HepG2 (cell line): ENCODE measurements around the gene GNA15. TPM values are rescaled to one million over a fixed set of nuclear protein-coding genes. Genes with fewer than 3 reads are reported as not detected.

Experiments used
- ATAC-seq: fragments of 200-7000 bp; cut with Tn5 transposase; 3 replicates; pipeline ENCODE4 v1.9.1; 2020; ENCODE audit warnings: mild to moderate bottlenecking, moderate library complexity
- BruUV-seq: library from RNA; stranded (reverse); fragments of 400-500 nt; replicated peaks from 2 replicates; lab custom pipeline; 2021; lab: Mats Ljungman, UMichigan
- CTCF ChIA-PET: fragments of 300-600 bp; formaldehyde crosslinking; extraction: SDS; loops from one replicate; lab custom pipeline; 2021; ENCODE audit warnings: low total read pairs, inconsistent platforms, low intra/inter-chr PET ratio; lab: Yijun Ruan, JAX
- POLR2A ChIA-PET: fragments of 350-600 bp; sonication (Branson Sonifier 250); formaldehyde crosslinking; loops from one replicate; lab custom pipeline; 2020; ENCODE audit warnings: antibody characterized with exemption, inconsistent platforms; lab: Yijun Ruan, JAX
- DNase-seq: peaks from one replicate; pipeline ENCODE4 v3.0.0-alpha.2; 2015; ENCODE audit warnings: low spot score
- FAIRE-seq: peaks from 3 replicates; lab custom pipeline; 2011; peaks lifted over from hg19 to GRCh38; lab: Jason Lieb, UNC
- H2AFZ ChIP-seq: one replicate; pipeline ENCODE4 v1.6.1; 2011; ENCODE audit warnings: low read length, inconsistent platforms
- H3K27ac ChIP-seq: fragments of 300-600 bp; 3 replicates; pipeline ENCODE4 v1.8.0; 2011; ENCODE audit warnings: mixed run types, mild to moderate bottlenecking, mixed read lengths, low read length, inconsistent platforms; ENCODE audit not compliant: insufficient read depth; ENCODE audit errors: extremely low read length
- H3K27me3 ChIP-seq, 2 experiments: fragments of 200-600 bp in 1 of 2; 2 replicates in 1 of 2; 3 replicates in 1 of 2; pipeline versions ENCODE4 v1.6.0 to v1.8.0; 2011; ENCODE audit warnings: low read length in 2 of 2, mild to moderate bottlenecking in 2 of 2, moderate library complexity in 2 of 2, inconsistent platforms in 1 of 2; ENCODE audit not compliant: insufficient read depth in 2 of 2, control insufficient read depth in 1 of 2
- H3K36me3 ChIP-seq, 2 experiments: fragments of 200-600 bp in 1 of 2; replicated peaks in 1 of 2; 2 replicates in 1 of 2; 3 replicates in 1 of 2; pipeline versions ENCODE4 v1.5.1 to v1.8.0; 2011; ENCODE audit warnings: low read length in 2 of 2, inconsistent platforms in 1 of 2; ENCODE audit not compliant: insufficient read depth in 2 of 2, control insufficient read depth in 1 of 2
- H3K4me1 ChIP-seq: 2 replicates; pipeline ENCODE4 v1.5.1; 2012; ENCODE audit warnings: low read length, inconsistent platforms; ENCODE audit not compliant: insufficient read depth
- H3K4me2 ChIP-seq: 2 replicates; pipeline ENCODE4 v1.6.0; 2011; ENCODE audit warnings: low read depth, low read length, inconsistent platforms
- H3K4me3 ChIP-seq, 3 experiments: fragments of 200-600 bp in 1 of 3; sonication (generic), shearing (Covaris generic) in 1 of 3; replicated peaks in 1 of 3; 2 replicates each; pipeline ENCODE4 v1.5.1; 2011 to 2016; ENCODE audit warnings: low read length in 3 of 3, inconsistent platforms in 2 of 3, low read depth in 2 of 3, mild to moderate bottlenecking in 2 of 3, control low read depth in 1 of 3, mixed read lengths in 1 of 3; ENCODE audit not compliant: insufficient read depth in 1 of 3
- H3K79me2 ChIP-seq: one replicate; pipeline ENCODE4 v1.6.1; 2011; ENCODE audit warnings: low read length, inconsistent platforms; ENCODE audit not compliant: insufficient read depth
- H3K9ac ChIP-seq: 2 replicates; pipeline ENCODE4 v1.6.0; 2011; ENCODE audit warnings: mild to moderate bottlenecking, low read depth, low read length, inconsistent platforms; ENCODE audit not compliant: insufficient read depth
- H3K9me3 ChIP-seq: 2 replicates; pipeline ENCODE4 v1.5.1; 2012; ENCODE audit warnings: mild to moderate bottlenecking, low read length
- H4K20me1 ChIP-seq: 2 replicates; pipeline ENCODE4 v1.6.0; 2011; ENCODE audit warnings: inconsistent platforms, mild to moderate bottlenecking, low read length, moderate library complexity; ENCODE audit not compliant: insufficient read depth
- JUND ChIP-seq: sonication (generic); formaldehyde crosslinking; IDR thresholded peaks from 2 replicates; pipeline ENCODE4 v1.8.0; 2022; ENCODE audit warnings: mild to moderate bottlenecking, missing genetic modification reagents
- MAZ ChIP-seq, 2 experiments: sonication (generic) in 1 of 2; formaldehyde crosslinking in 1 of 2; IDR thresholded peaks; 2 replicates each; pipeline versions ENCODE4 v1.5.0 to v1.6.1; 2012 to 2020; ENCODE audit warnings: low read depth in 2 of 2, mild to moderate bottlenecking in 2 of 2, borderline replicate concordance in 1 of 2, improper control_type of control experiment in 1 of 2, low read length in 1 of 2, missing genetic modification reagents in 1 of 2, moderate library complexity in 1 of 2
- MED8 ChIP-seq: sonication (generic); formaldehyde crosslinking; IDR thresholded peaks from 2 replicates; pipeline ENCODE4 v1.8.1; 2023; ENCODE audit warnings: mild to moderate bottlenecking, missing genetic modification reagents; ENCODE audit not compliant: insufficient replicate concordance
- MEIS1 ChIP-seq: sonication (generic); formaldehyde crosslinking; IDR thresholded peaks from 2 replicates; pipeline ENCODE4 v1.9.0; 2021; ENCODE audit warnings: mild to moderate bottlenecking, missing genetic modification reagents, moderate library complexity, borderline replicate concordance
- SRY ChIP-seq: sonication (generic); formaldehyde crosslinking; IDR thresholded peaks from 2 replicates; pipeline ENCODE4 v1.8.0; 2022; ENCODE audit warnings: mild to moderate bottlenecking, missing genetic modification reagents
- ZBTB21 ChIP-seq: sonication (generic); formaldehyde crosslinking; IDR thresholded peaks from 2 replicates; pipeline ENCODE4 v1.4.0; 2020; ENCODE audit warnings: missing genetic modification reagents
- ZNF441 ChIP-seq: sonication (generic); formaldehyde crosslinking; IDR thresholded peaks from 2 replicates; pipeline ENCODE4 v1.7.0; 2021; ENCODE audit warnings: missing genetic modification reagents, borderline replicate concordance
- ZNF850 ChIP-seq: sonication (generic); formaldehyde crosslinking; conservative IDR thresholded peaks from 2 replicates; pipeline ENCODE4 v1.9.0; 2021; ENCODE audit warnings: mild to moderate bottlenecking, missing genetic modification reagents
- WGBS: methylation state at CpG from one replicate; pipeline ENCODE4 v1.1.6; 2017; ENCODE audit warnings: low lambda C conversion rate; 5-methylcytosine and 5-hydroxymethylcytosine counted together
- in situ Hi-C: cut with HindIII; loops from 2 replicates; pipeline ENCODE4 v1.10.0; 2017; ENCODE audit warnings: low pct_unique_long_range_greater_than_20kb; ENCODE audit not compliant: extremely low pct_ligation_motif_present
- intact Hi-C: fragments of 100-400 bp; cut with micrococcal nuclease; formaldehyde crosslinking; loops from one replicate; pipeline ENCODE4 v1.10.0; 2022; ENCODE audit not compliant: unreplicated experiment
- polyA plus RNA-seq, 8 experiments: library from polyadenylated mRNA; depleted of rRNA in 3 of 8; stranded (reverse) in 7 of 8; unstranded in 1 of 8; fragments of >200 nt; fragmentation: Illumina TruSeq in 4 of 8; extraction: Trizol in 4 of 8; gene quantifications; 2 replicates each; pipeline versions ENCODE4 v1.2.1 to v1.2.3, GENCODE V29; 2011 to 2016; ENCODE audit warnings: low read depth in 4 of 8, missing spikeins in 1 of 8, mixed read lengths in 1 of 8; ENCODE audit not compliant: insufficient read depth in 1 of 8
- total RNA-seq, 5 experiments: library from RNA; depleted of rRNA; stranded (reverse); fragments of >200 nt; fragmentation: Illumina TruSeq; extraction: Trizol; gene quantifications; 2 replicates each; pipeline ENCODE4 v1.2.3, GENCODE V29; 2016; ENCODE audit warnings: low read depth in 1 of 5
- TF ChIP-seq, protein P1 (sequence below), 2 experiments: fragments of 450-650 bp in 1 of 2; sonication (generic) in 1 of 2; formaldehyde crosslinking; IDR thresholded peaks; 2 replicates each; pipeline versions ENCODE4 v1.5.0 to v1.8.0; 2020 to 2022; ENCODE audit warnings: mild to moderate bottlenecking in 1 of 2, missing genetic modification reagents in 1 of 2
- TF ChIP-seq, protein P2 (sequence below): sonication (generic); formaldehyde crosslinking; IDR thresholded peaks from 2 replicates; pipeline ENCODE4 v1.4.0; 2020; ENCODE audit warnings: missing genetic modification reagents
- TF ChIP-seq, protein P3 (sequence below): IDR thresholded peaks from 2 replicates; pipeline ENCODE4 v1.6.1; 2016; ENCODE audit warnings: control low read depth
- TF ChIP-seq, protein P4 (sequence below): sonication (generic); formaldehyde crosslinking; IDR thresholded peaks from 2 replicates; pipeline ENCODE4 v1.5.0; 2020; ENCODE audit warnings: mild to moderate bottlenecking, missing genetic modification reagents, borderline replicate concordance

Gene GNA15
- total and polyA plus RNA-seq, 2 of the 13 experiments (the other 11 are each of a cell fraction or from before 2014, with no cell fraction given) = not detected

DNA sequence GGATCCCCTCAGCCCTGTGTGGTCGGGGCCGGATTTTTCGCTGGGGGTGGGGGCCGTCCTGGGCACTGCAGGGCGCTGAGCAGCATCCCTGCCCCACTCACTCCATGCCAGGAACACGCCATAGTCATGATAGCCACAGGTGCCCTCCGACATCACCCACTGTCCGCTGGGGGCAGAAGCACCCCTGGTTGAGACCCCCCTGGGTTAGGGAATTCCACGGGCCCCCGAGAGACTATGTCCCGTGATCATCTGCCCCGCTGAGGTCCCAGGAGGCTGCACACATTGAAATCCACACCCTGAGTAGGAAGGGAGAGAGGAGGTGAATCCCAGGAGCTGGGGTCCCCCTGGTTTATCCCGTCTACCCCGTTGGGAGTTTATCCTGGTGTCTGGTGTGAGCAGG is 66.1 kb downstream of the GNA15 start:
- ATAC-seq = no peak
- intact Hi-C loops = no loop called here
- BruUV-seq = no TSS peak

More for the DNA sequence above, 66.1 kb downstream of the GNA15 start:
- H2AFZ ChIP-seq = no peak overlapping the region
- H3K79me2 ChIP-seq = no peaks in the 10 kb centered on the region
- POLR2A ChIA-PET = no interaction called here
- DNase-seq (no peak), FAIRE-seq (no peak)
- no peaks in the 10 kb centered on the region for H3K4me1 ChIP-seq
- H3K9ac ChIP-seq = no peak overlapping the region
- WGBS = 97% methylated on average over 6 of the region's 14 CpGs
- H3K4me3 ChIP-seq = no peak overlapping the region
- CTCF ChIA-PET = no interaction called here
- H3K9me3 ChIP-seq = no peaks in the 10 kb centered on the region
- no peak overlapping the region for H3K4me2 ChIP-seq
- H3K27ac ChIP-seq = no peak overlapping the region
- peaks cover 3 to 26% of the 10 kb centered on the region in 2 experiments; a peak in 4 of 5 replicates for H3K36me3 ChIP-seq
- no peaks in the 10 kb centered on the region for H4K20me1 ChIP-seq
- in situ Hi-C loops = no loop called here
- TF ChIP-seq, protein P1, sequence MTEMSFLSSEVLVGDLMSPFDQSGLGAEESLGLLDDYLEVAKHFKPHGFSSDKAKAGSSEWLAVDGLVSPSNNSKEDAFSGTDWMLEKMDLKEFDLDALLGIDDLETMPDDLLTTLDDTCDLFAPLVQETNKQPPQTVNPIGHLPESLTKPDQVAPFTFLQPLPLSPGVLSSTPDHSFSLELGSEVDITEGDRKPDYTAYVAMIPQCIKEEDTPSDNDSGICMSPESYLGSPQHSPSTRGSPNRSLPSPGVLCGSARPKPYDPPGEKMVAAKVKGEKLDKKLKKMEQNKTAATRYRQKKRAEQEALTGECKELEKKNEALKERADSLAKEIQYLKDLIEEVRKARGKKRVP (CRISPR knock-in tag; IDR thresholded peaks at IDR 0.05) = no peak
- TF ChIP-seq SRY (no peak), ZNF441 (CRISPR knock-in tag) (no peak), ZNF850 (CRISPR knock-in tag) (no peak), ZBTB21 (CRISPR knock-in tag) (no peak), MEIS1 (no peak), JUND (no peak), MAZ (IDR thresholded peaks at IDR 0.05; ENCODE audit: borderline replicate concordance, low read depth, low read length) (no peak), MAZ (CRISPR knock-in tag; IDR thresholded peaks at IDR 0.05; ENCODE audit: low read depth) (no peak), MED8 (CRISPR knock-in tag) (no peak)
- TF ChIP-seq, protein P2, sequence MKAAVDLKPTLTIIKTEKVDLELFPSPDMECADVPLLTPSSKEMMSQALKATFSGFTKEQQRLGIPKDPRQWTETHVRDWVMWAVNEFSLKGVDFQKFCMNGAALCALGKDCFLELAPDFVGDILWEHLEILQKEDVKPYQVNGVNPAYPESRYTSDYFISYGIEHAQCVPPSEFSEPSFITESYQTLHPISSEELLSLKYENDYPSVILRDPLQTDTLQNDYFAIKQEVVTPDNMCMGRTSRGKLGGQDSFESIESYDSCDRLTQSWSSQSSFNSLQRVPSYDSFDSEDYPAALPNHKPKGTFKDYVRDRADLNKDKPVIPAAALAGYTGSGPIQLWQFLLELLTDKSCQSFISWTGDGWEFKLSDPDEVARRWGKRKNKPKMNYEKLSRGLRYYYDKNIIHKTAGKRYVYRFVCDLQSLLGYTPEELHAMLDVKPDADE (CRISPR knock-in tag) = no peak
- TF ChIP-seq, protein P3, sequence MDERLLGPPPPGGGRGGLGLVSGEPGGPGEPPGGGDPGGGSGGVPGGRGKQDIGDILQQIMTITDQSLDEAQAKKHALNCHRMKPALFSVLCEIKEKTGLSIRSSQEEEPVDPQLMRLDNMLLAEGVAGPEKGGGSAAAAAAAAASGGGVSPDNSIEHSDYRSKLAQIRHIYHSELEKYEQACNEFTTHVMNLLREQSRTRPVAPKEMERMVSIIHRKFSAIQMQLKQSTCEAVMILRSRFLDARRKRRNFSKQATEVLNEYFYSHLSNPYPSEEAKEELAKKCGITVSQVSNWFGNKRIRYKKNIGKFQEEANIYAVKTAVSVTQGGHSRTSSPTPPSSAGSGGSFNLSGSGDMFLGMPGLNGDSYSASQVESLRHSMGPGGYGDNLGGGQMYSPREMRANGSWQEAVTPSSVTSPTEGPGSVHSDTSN (CRISPR knock-in tag) = no peak
- TF ChIP-seq, protein P4, sequence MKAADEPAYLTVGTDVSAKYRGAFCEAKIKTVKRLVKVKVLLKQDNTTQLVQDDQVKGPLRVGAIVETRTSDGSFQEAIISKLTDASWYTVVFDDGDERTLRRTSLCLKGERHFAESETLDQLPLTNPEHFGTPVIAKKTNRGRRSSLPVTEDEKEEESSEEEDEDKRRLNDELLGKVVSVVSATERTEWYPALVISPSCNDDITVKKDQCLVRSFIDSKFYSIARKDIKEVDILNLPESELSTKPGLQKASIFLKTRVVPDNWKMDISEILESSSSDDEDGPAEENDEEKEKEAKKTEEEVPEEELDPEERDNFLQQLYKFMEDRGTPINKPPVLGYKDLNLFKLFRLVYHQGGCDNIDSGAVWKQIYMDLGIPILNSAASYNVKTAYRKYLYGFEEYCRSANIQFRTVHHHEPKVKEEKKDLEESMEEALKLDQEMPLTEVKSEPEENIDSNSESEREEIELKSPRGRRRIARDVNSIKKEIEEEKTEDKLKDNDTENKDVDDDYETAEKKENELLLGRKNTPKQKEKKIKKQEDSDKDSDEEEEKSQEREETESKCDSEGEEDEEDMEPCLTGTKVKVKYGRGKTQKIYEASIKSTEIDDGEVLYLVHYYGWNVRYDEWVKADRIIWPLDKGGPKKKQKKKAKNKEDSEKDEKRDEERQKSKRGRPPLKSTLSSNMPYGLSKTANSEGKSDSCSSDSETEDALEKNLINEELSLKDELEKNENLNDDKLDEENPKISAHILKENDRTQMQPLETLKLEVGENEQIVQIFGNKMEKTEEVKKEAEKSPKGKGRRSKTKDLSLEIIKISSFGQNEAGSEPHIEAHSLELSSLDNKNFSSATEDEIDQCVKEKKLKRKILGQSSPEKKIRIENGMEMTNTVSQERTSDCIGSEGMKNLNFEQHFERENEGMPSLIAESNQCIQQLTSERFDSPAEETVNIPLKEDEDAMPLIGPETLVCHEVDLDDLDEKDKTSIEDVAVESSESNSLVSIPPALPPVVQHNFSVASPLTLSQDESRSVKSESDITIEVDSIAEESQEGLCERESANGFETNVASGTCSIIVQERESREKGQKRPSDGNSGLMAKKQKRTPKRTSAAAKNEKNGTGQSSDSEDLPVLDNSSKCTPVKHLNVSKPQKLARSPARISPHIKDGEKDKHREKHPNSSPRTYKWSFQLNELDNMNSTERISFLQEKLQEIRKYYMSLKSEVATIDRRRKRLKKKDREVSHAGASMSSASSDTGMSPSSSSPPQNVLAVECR (CRISPR knock-in tag) = no peak
- no peaks in the 10 kb centered on the region for H3K27me3 ChIP-seq
